Measurements from ENCODE around the gene ADIRF. TPM values are rescaled to one million over a fixed set of nuclear protein-coding genes. Genes with fewer than 3 reads are reported as not detected.

Gene ADIRF
- total RNA-seq, result under 1 TPM in 1 of 2 donors, not detected in 1; 0.53 TPM
- 0.50 TPM for polyA plus RNA-seq (2013, experiment 1 of 2)
- polyA plus RNA-seq (2013, experiment 2 of 2), result 0.66 TPM
- long read RNA-seq, experiment 1, result 0 reads
- long read RNA-seq, experiment 2, result 0 reads
- long read RNA-seq, experiment 3, result 0 reads
- long read RNA-seq, experiment 4, result 0 reads

- Histone ChIP-seq H3K4me1 (ENCODE audit: control insufficient read depth, insufficient read depth, low read length) (peaks cover 4% of the 10 kb centered on the region), H3K27ac (ENCODE audit: low read depth, low read length) (no peak within 1 kb of the TSS), H3K36me3 (ENCODE audit: control insufficient read depth, insufficient read depth, low read length) (no peaks in the 10 kb centered on the region), H3K27me3 (ENCODE audit: control insufficient read depth, insufficient read depth, low read length, poor library complexity, severe bottlenecking) (peaks cover 32% of the 10 kb centered on the region), H3K4me3 (ENCODE audit: low read length) (no peak within 1 kb of the TSS), H3K9me3 (ENCODE audit: control insufficient read depth, low read length) (no peaks in the 10 kb centered on the region), H3K9ac (ENCODE audit: extremely low read depth, low read length, poor library complexity, severe bottlenecking) (no peak within 1 kb of the TSS)
- H3K27me3 Mint-ChIP-seq (ENCODE audit: insufficient read depth), result peaks cover 22% of the 10 kb centered on the region
- no peaks in the 10 kb centered on the region for H3K36me3 Mint-ChIP-seq (ENCODE audit: low read depth)
- H3K4me1 Mint-ChIP-seq, result peaks cover 16% of the 10 kb centered on the region
- no peak within 1 kb of the TSS for H3K4me3 Mint-ChIP-seq
- DNase-seq, result peak; percentile 49
- no peak within 1 kb of the TSS for H3K27ac Mint-ChIP-seq
- no peak for TF ChIP-seq CTCF (conservative IDR thresholded peaks at IDR 0.05)
- WGBS, 2 experiments (ENCODE audit: insufficient coverage in 1 of 2, insufficient read length in 1 of 2), result 94 to 96% methylated on average over 49 to 59 of the region's 59 CpGs
- H3K9me3 Mint-ChIP-seq, result no peaks in the 10 kb centered on the region
These were observed at the start of gene ADIRF for GRCh38 chr10:86968271-86968993. ADIRF (plus strand) TSS chr10:86968482; CDS start chr10:86968545, 63 bp downstream.

DNA sequence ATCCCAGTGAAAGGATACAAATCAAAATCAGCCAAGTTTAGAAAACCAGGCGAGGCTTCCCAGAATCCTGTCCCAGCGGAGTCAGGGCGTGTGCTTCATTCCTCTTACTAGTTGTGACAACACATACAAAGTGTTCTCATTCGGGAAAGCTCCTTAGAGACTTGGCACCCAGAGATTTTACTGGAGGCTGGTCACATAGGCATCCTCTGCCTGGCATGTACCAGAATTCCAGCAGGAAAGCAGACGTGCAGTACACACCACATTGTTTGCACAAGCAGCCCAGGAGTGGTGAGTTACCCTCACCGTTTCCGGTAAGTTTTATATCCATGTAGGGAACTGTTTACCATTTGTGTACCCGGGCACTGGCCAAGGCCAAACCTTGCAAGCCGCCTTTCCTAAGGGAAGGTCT lies 45.7 kb upstream of the ADIRF start:
- no peak overlapping the region for H3K27ac Mint-ChIP-seq
- TF ChIP-seq CTCF (conservative IDR thresholded peaks at IDR 0.05), result no peak
- Histone ChIP-seq H3K4me3 (ENCODE audit: low read length) (no peak overlapping the region), H3K27ac (ENCODE audit: low read depth, low read length) (no peak overlapping the region), H3K27me3 (ENCODE audit: control insufficient read depth, insufficient read depth, low read length, poor library complexity, severe bottlenecking) (no peaks in the 10 kb centered on the region), H3K9ac (ENCODE audit: extremely low read depth, low read length, poor library complexity, severe bottlenecking) (no peak overlapping the region), H3K36me3 (ENCODE audit: control insufficient read depth, insufficient read depth, low read length) (peaks cover 88% of the 10 kb centered on the region), H3K9me3 (ENCODE audit: control insufficient read depth, low read length) (no peaks in the 10 kb centered on the region), H3K4me1 (ENCODE audit: control insufficient read depth, insufficient read depth, low read length) (no peaks in the 10 kb centered on the region)
- H3K27me3 Mint-ChIP-seq (ENCODE audit: insufficient read depth), result no peaks in the 10 kb centered on the region
- WGBS, 2 experiments (ENCODE audit: insufficient coverage in 1 of 2, insufficient read length in 1 of 2), result 91 to 96% methylated on average over 5 to 9 of the region's 9 CpGs
- peaks cover 67% of the 10 kb centered on the region for H3K36me3 Mint-ChIP-seq (ENCODE audit: low read depth)
- H3K9me3 Mint-ChIP-seq, result no peaks in the 10 kb centered on the region
- H3K4me3 Mint-ChIP-seq, result no peak overlapping the region
- DNase-seq, result no peak
- H3K4me1 Mint-ChIP-seq, result peaks cover 1% of the 10 kb centered on the region

GRCh38 chr10:86929468-86930380 lies 38.6 kb upstream of the ADIRF start:
- Mint-ChIP-seq H3K27me3 (ENCODE audit: insufficient read depth) (no peaks in the 10 kb centered on the region), H3K4me3 (no peak overlapping the region), H3K36me3 (ENCODE audit: low read depth) (peaks cover 47% of the 10 kb centered on the region), H3K4me1 (no peaks in the 10 kb centered on the region), H3K9me3 (no peaks in the 10 kb centered on the region), H3K27ac (peak overlapping the region; percentile 10)
- Histone ChIP-seq H3K4me1 (ENCODE audit: control insufficient read depth, insufficient read depth, low read length) (no peaks in the 10 kb centered on the region), H3K4me3 (ENCODE audit: low read length) (no peak overlapping the region), H3K9ac (ENCODE audit: extremely low read depth, low read length, poor library complexity, severe bottlenecking) (no peak overlapping the region), H3K27me3 (ENCODE audit: control insufficient read depth, insufficient read depth, low read length, poor library complexity, severe bottlenecking) (no peaks in the 10 kb centered on the region), H3K27ac (ENCODE audit: low read depth, low read length) (no peak overlapping the region), H3K9me3 (ENCODE audit: control insufficient read depth, low read length) (no peaks in the 10 kb centered on the region), H3K36me3 (ENCODE audit: control insufficient read depth, insufficient read depth, low read length) (peaks cover 55% of the 10 kb centered on the region)
- WGBS, 2 experiments (ENCODE audit: insufficient coverage in 1 of 2, insufficient read length in 1 of 2), result 94 to 96% methylated on average over 11 to 15 of the region's 15 CpGs
- no peak for TF ChIP-seq CTCF (conservative IDR thresholded peaks at IDR 0.05)
- DNase-seq, result no peak
